Stimulated activated naive B cell treated with anti-CD40 and anti-IgM and Interleukin-4, amounts not matched to agents 10 μg/mL and 1 μg/mL and 100 μg/mL, for 72 hours (primary cell): ENCODE results near the gene THEMIS.
"Not testable (repeated sequence)": the region's sequence is repeated elsewhere in the genome, so short reads cannot be mapped to it uniquely, and the experiment has no call there.

ENCODE experiments used
- ATAC-seq, 2 donors: fragments of 150-1000 bp; cut with Tn5 transposase; replicated peaks; 2 replicates each; pipeline ENCODE4 v1.10.0; 2021; ENCODE audit warnings: moderate library complexity in 1 of 2
- DNase-seq: peaks from one replicate; pipeline ENCODE4 v3.0.0; 2021
- H3K27ac Mint-ChIP-seq: one replicate; pipeline ENCODE4 v1.8.0; 2022; ENCODE audit warnings: mild to moderate bottlenecking, mixed read lengths
- H3K27me3 Mint-ChIP-seq, 2 donors: one replicate each; pipeline ENCODE4 v1.8.0; 2022; ENCODE audit warnings: mixed read lengths in 2 of 2
- H3K36me3 Mint-ChIP-seq, 2 donors: one replicate each; pipeline ENCODE4 v1.8.0; 2022; ENCODE audit warnings: mixed read lengths in 2 of 2, mild to moderate bottlenecking in 1 of 2
- H3K4me1 Mint-ChIP-seq, 2 donors: one replicate each; pipeline ENCODE4 v1.8.0; 2022; ENCODE audit warnings: mixed read lengths in 2 of 2, mild to moderate bottlenecking in 1 of 2
- H3K4me3 Mint-ChIP-seq, 2 donors: one replicate each; pipeline ENCODE4 v1.8.0; 2022; ENCODE audit warnings: mild to moderate bottlenecking in 2 of 2, mixed read lengths in 2 of 2, moderate library complexity in 1 of 2
- H3K9me3 Mint-ChIP-seq, 2 donors: one replicate each; pipeline ENCODE4 v1.8.0; 2022; ENCODE audit warnings: mixed read lengths in 2 of 2, mild to moderate bottlenecking in 1 of 2

THEMIS gene

GRCh38 chr6:127727260-127727953, 173.5 kb downstream of the THEMIS start:
- Mint-ChIP-seq H3K27ac (no peak overlapping the region), H3K9me3 (no peaks in the 10 kb centered on the region), H3K4me1 (no peaks in the 10 kb centered on the region)

DNA sequence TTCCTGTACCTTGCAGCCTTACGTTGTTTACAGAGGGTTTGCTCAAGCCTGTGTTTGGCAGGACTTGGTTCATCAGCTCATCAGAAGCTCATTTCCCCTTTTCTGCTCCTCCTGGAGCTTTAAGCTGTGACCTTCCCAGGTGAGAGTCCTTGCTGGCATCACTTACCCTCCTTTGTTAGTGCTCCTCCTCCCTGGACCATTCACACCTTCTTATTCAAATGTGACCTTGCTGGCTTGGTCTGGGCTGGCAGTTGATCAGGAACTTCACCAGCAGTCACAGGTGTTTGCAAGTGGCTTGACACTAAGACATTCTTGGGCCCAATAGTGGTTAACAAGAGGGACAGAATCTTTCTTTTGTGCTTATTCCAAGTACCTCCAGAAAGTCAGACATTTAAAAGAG, 175.0 kb downstream of the THEMIS start:
- Mint-ChIP-seq H3K4me3 (no peak overlapping the region), H3K27me3 (peaks cover 4 to 16% of the 10 kb centered on the region in 2 donors), H3K9me3 (no peaks in the 10 kb centered on the region), H3K4me1 (no peaks in the 10 kb centered on the region), H3K27ac (no peak overlapping the region), H3K36me3 (no peaks in the 10 kb centered on the region)
- DNase-seq (no peak), ATAC-seq (no peak)

More at GRCh38 chr6:127727260-127727953, 173.5 kb downstream of the THEMIS start:
- DNase-seq (no peak), ATAC-seq (no peak)
- Mint-ChIP-seq H3K27me3 (peaks cover 4 to 16% of the 10 kb centered on the region in 2 donors), H3K36me3 (no peaks in the 10 kb centered on the region), H3K4me3 (no peak overlapping the region)

DNA sequence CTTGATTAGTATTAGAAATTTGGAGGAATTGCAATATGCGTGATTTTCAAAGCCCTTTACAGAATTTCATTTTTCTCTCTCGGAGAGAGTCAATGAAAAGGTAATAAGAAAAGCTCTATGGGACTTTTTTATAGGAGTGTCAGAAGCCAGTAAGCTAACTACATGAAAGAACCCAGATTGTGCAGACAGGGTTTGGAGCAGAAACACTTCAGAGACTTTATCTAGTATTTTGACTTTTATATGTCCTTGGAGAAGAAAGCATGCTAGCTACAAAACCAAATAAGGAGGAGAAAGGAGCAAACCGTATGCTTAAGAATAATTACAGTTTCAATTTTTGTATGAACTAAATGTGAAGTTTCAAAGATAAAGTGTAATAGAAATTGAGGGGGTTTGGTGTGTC, 182.2 kb downstream of the THEMIS start:
- H3K4me3 Mint-ChIP-seq = no peak overlapping the region
- H3K36me3 Mint-ChIP-seq = no peaks in the 10 kb centered on the region
- H3K4me1 Mint-ChIP-seq = no peaks in the 10 kb centered on the region
- peaks cover under 1 to 10% of the 10 kb centered on the region in 2 donors for H3K27me3 Mint-ChIP-seq
- H3K9me3 Mint-ChIP-seq = no peaks in the 10 kb centered on the region
- ATAC-seq (no peak), DNase-seq (no peak)
- no peak overlapping the region for H3K27ac Mint-ChIP-seq

- Mint-ChIP-seq H3K9me3 (no peaks in the 10 kb centered on the region), H3K4me3 (no peak overlapping the region), H3K27me3 (peaks cover 9 to 14% of the 10 kb centered on the region in 2 donors), H3K36me3 (no peaks in the 10 kb centered on the region), H3K27ac (no peak overlapping the region), H3K4me1 (no peaks in the 10 kb centered on the region)
- ATAC-seq (no peak), DNase-seq (no peak)
Observed at GRCh38 chr6:127717384-127717783, 183.5 kb downstream of the THEMIS start.

DNA sequence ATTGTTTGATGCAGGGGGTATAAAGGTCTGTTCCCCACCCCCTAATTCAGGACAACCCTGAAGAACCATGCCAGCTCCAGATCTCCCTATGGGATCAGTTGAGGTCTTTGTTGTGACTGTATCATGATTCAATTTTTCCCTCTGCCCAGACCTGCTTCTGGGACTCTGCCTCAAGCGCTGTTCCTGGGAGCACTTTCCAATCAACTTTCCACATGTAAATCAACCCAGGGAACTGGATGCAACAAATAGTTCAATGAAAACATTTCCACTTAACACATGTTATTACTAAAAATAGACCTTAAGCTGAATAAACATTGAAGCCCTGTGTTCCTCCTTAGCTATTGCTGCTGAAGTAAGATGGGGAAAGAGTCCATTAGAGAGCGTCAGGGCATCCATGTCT, 184.4 kb downstream of the THEMIS start:
- H3K27me3 Mint-ChIP-seq = peaks cover 9 to 14% of the 10 kb centered on the region in 2 donors
- H3K4me3 Mint-ChIP-seq = no peak overlapping the region
- no peaks in the 10 kb centered on the region for H3K4me1 Mint-ChIP-seq
- ATAC-seq (no peak), DNase-seq (no peak)
- no peaks in the 10 kb centered on the region for H3K9me3 Mint-ChIP-seq
- no peak overlapping the region for H3K27ac Mint-ChIP-seq
- H3K36me3 Mint-ChIP-seq = no peaks in the 10 kb centered on the region

GRCh38 chr6:127710668-127711067, 190.2 kb downstream of the THEMIS start:
- H3K9me3 Mint-ChIP-seq = no peaks in the 10 kb centered on the region
- peaks cover 9% of the 10 kb centered on the region in 2 donors for H3K27me3 Mint-ChIP-seq
- ATAC-seq = no peak
- H3K27ac Mint-ChIP-seq = no peak overlapping the region
- DNase-seq = no peak
- H3K36me3 Mint-ChIP-seq = no peaks in the 10 kb centered on the region
- no peaks in the 10 kb centered on the region for H3K4me1 Mint-ChIP-seq
- H3K4me3 Mint-ChIP-seq = no peak overlapping the region

- DNase-seq (no peak), ATAC-seq (no peak)
- H3K36me3 Mint-ChIP-seq = no peaks in the 10 kb centered on the region
- H3K27me3 Mint-ChIP-seq = no peaks in the 10 kb centered on the region
- H3K27ac Mint-ChIP-seq = no peak overlapping the region
- H3K4me1 Mint-ChIP-seq = no peaks in the 10 kb centered on the region
- H3K4me3 Mint-ChIP-seq = no peak overlapping the region
- peaks cover 0 to 5% of the 10 kb centered on the region in 2 donors for H3K9me3 Mint-ChIP-seq
Observed at GRCh38 chr6:127706216-127706615, 194.6 kb downstream of the THEMIS start.

DNA sequence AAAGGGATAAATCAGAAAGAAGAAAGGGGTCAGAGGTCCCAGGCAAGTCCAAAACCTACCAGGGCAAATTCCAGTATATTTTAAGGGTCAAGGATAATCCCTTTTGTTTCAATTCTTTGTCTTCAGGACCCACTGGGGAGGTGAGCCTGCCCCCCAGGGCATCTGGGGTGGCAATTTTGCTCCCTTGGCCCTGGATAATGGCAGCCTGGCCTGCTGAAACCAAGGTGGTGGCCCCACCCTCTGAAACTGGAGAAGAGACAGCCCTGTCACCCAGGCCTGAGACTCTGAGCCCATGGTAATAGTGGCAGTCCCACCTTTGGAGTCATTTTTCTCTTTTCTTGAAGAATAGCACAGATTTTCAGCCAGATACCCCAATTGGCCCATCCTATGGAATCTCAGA, 205.8 kb downstream of the THEMIS start:
- Mint-ChIP-seq H3K4me1 (no peaks in the 10 kb centered on the region), H3K9me3 (no peaks in the 10 kb centered on the region), H3K4me3 (no peak overlapping the region), H3K27ac (no peak overlapping the region), H3K27me3 (no peaks in the 10 kb centered on the region), H3K36me3 (no peaks in the 10 kb centered on the region)
- no peak for DNase-seq
- ATAC-seq = no peak

GRCh38 chr6:127691146-127691545, 209.7 kb downstream of the THEMIS start:
- H3K4me1 Mint-ChIP-seq = no peaks in the 10 kb centered on the region
- no peak for DNase-seq
- no peak overlapping the region for H3K27ac Mint-ChIP-seq
- ATAC-seq = no peak
- H3K9me3 Mint-ChIP-seq = peaks cover 6 to 7% of the 10 kb centered on the region in 2 donors
- no peak overlapping the region for H3K4me3 Mint-ChIP-seq
- no peaks in the 10 kb centered on the region for H3K36me3 Mint-ChIP-seq
- no peaks in the 10 kb centered on the region for H3K27me3 Mint-ChIP-seq

DNA sequence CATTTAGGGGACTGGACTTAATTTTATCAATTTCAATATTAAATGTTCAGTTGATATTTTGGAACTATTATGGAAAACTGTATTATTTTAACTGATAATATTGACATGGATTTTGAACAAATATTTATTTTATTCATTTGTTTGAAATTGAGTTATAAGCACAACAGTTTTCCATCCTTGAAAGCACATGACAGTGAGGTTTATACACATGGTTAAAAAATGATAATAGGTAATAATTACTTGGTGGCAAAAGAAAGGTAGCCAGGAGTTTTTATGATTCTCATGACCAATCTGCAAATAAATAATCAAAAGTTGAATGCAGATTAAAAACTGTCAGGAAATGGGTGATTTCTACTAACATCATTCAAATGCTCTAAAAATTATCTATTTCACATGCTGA, 210.3 kb downstream of the THEMIS start:
- Mint-ChIP-seq H3K36me3 (no peaks in the 10 kb centered on the region), H3K27me3 (no peaks in the 10 kb centered on the region)
- ATAC-seq = no peak

GRCh38 chr6:127690092-127690491, 210.8 kb downstream of the THEMIS start:
- Mint-ChIP-seq H3K27ac (no peak overlapping the region), H3K9me3 (peaks cover 6 to 7% of the 10 kb centered on the region in 2 donors), H3K27me3 (no peaks in the 10 kb centered on the region), H3K36me3 (no peaks in the 10 kb centered on the region), H3K4me3 (no peak overlapping the region), H3K4me1 (no peaks in the 10 kb centered on the region)
- ATAC-seq = no peak
- no peak for DNase-seq

More for the DNA sequence above, 210.3 kb downstream of the THEMIS start:
- Mint-ChIP-seq H3K4me3 (no peak overlapping the region), H3K9me3 (peaks cover 6 to 7% of the 10 kb centered on the region in 2 donors), H3K4me1 (no peaks in the 10 kb centered on the region), H3K27ac (no peak overlapping the region)
- DNase-seq = no peak

DNA sequence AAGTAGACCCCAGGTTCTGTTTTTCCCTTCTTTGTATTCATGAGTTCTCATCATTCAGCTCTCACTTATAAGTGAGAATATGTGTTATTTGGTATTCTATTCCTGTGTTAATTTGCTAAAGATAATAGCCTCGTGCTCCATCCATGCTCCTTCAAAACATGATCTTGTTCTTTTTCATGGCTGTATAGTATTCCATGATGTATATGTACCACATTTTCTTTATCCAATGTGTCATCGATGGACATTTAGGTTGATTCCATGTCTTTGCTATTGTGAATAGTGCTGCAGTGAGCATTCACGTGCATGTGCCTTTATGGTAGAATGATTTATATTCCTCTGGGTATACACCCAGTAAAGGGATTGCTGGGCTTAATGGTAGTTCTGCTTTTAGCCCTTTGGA, 213.4 kb downstream of the THEMIS start:
- ATAC-seq, H3K4me3 Mint-ChIP-seq, H3K4me1 Mint-ChIP-seq, H3K27me3 Mint-ChIP-seq, H3K9me3 Mint-ChIP-seq, DNase-seq, H3K27ac Mint-ChIP-seq, H3K36me3 Mint-ChIP-seq: not testable (repeated sequence)

DNA sequence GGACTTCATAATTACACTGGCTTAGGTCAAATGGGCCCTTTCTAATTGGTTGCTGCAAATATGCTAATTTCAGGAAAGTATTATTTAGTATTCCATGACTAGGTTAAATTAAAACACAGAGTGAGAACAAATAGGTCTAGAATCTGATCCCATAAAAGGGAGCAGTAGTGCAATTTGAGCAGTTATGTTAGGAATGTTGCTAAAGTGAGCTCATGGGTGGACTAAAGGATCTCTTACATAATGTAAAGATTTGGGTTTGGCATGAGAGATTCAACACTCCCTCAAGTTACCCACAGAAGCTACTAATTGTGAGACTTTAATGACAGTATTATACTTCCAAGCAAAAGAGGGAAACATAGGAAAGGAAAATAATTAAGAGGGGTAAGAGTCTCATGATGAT, 214.8 kb downstream of the THEMIS start:
- ATAC-seq = no peak
- no peak for DNase-seq
- H3K27me3 Mint-ChIP-seq = no peaks in the 10 kb centered on the region
- H3K36me3 Mint-ChIP-seq = no peaks in the 10 kb centered on the region
- peaks cover 6 to 7% of the 10 kb centered on the region in 2 donors for H3K9me3 Mint-ChIP-seq
- H3K27ac Mint-ChIP-seq = no peak overlapping the region
- H3K4me3 Mint-ChIP-seq = no peak overlapping the region
- H3K4me1 Mint-ChIP-seq = no peaks in the 10 kb centered on the region

- no peaks in the 10 kb centered on the region for H3K27me3 Mint-ChIP-seq
- H3K36me3 Mint-ChIP-seq = no peaks in the 10 kb centered on the region
- no peak overlapping the region for H3K4me3 Mint-ChIP-seq
- H3K27ac Mint-ChIP-seq = no peak overlapping the region
- DNase-seq (no peak), ATAC-seq (no peak)
- peaks cover 6 to 7% of the 10 kb centered on the region in 2 donors for H3K9me3 Mint-ChIP-seq
- no peaks in the 10 kb centered on the region for H3K4me1 Mint-ChIP-seq
Observed at GRCh38 chr6:127684501-127684900, 216.4 kb downstream of the THEMIS start.
